CD4-positive, alpha-beta T cell treated with Interferon alpha-2 for 1 hour (primary cell): Measurements from ENCODE around the gene CD93.

Source experiments
- DNase-seq, 2 donors: peaks; one replicate each; pipeline ENCODE4 v3.0.0-alpha.2; 2020 to 2022

The CD93 gene

GRCh38 chr20:23032750-23033078 lies 53.4 kb downstream of the CD93 start:
- no peak for DNase-seq

DNA sequence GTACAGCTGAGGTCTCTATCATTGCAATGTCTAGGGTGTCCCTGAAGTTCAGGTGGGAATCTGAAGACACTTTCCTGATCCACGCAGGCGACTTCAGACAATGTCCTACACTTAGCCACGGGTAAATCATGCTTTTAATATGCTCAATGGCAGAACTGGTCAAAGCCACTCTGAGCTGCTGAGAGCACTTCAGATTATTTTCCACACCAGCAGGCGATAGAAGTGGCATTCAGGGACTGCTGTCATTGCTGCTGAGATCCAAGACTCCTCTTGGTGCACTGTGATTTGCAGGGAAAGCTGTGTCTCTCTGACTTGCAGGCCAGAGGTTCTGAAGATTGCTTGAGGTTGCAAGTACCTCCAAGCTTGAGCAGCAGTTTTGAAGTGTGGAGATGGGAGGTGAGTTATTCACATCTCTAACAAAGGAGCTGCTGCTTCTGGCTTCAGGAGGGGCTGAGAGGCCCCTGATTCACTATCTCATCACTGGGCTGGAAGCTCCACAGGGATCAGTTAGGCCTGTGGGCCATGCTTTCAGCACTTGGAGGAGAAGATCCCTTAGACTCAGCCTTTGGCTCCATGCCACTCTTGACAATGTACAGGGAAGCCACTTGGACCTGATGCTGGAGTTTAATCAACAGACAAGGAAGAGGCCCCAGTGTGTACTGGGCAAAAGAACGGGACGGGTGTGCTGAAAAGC lies 53.9 kb downstream of the CD93 start:
- no peak for DNase-seq

DNA sequence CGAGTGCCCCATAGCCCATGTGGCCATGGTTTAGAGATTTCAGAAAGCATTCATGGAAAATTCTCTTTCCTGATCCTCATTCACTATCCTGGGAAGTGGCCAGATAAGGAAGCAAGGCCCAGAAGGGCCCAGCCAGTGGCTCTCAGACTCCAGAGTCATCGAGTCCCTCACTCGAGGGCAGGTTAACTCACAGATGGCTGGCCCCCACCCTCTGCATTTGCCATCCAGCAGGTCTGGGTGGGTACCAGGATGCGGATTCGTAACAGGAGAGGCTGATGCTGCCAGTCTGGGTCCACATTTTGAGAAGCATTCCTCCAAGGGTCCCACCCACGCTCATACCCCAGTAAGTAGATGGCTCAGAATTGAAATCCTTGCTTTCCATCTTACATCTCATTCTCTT lies 54.8 kb downstream of the CD93 start:
- no peak for DNase-seq
